GM18868 (cell line): ENCODE data around the gene DLGAP4.

Source experiments
- ATAC-seq: cut with Tn5 transposase; IDR thresholded peaks from one replicate; pipeline ENCODE4 v1.9.1; 2021; ENCODE audit warnings: mild to moderate bottlenecking, moderate library complexity; ENCODE audit not compliant: unreplicated experiment

Gene DLGAP4

DNA sequence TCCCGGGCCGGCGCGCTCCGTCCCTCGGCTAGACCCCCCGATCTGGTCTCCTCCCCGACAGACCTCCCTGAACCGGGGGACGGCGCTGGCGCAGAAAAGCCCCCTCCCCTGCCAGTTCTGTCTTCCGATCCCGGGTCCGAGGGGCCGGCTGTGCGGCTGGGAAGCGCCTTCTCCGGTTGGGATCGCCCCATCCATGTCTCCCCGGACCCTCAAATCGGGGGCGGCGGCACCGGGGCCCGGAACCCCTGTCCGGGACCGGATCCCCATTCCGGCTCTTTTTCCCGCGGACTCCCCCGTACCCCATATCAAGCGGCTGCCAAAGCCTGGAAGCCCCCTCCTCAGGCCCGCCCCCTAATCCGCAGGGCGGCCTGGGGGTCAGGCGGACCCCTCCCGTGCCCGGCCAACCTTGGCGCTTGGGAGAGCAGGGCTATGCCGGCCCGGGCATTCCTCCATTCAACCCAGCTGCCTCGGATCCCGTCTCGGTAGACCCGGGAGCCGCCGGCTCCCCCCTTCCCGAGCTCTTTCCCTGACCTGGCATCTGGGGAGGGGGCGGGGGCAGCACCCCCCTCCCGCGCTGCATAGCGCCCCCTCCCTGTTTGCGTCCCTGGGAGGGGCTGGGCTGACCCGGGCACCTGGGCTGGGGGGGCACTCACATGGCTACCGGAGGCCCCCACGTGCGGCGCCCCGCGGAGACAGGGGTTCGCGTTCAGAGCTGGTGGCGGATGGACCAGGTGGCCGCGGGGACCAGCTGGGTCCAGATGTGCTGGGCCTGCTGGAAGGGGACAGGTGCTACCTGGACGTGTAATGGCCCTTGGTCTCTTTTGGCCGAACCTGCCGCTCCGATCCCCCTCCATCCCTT is 643 bp downstream of the DLGAP4 start:
- no peak for ATAC-seq

DNA sequence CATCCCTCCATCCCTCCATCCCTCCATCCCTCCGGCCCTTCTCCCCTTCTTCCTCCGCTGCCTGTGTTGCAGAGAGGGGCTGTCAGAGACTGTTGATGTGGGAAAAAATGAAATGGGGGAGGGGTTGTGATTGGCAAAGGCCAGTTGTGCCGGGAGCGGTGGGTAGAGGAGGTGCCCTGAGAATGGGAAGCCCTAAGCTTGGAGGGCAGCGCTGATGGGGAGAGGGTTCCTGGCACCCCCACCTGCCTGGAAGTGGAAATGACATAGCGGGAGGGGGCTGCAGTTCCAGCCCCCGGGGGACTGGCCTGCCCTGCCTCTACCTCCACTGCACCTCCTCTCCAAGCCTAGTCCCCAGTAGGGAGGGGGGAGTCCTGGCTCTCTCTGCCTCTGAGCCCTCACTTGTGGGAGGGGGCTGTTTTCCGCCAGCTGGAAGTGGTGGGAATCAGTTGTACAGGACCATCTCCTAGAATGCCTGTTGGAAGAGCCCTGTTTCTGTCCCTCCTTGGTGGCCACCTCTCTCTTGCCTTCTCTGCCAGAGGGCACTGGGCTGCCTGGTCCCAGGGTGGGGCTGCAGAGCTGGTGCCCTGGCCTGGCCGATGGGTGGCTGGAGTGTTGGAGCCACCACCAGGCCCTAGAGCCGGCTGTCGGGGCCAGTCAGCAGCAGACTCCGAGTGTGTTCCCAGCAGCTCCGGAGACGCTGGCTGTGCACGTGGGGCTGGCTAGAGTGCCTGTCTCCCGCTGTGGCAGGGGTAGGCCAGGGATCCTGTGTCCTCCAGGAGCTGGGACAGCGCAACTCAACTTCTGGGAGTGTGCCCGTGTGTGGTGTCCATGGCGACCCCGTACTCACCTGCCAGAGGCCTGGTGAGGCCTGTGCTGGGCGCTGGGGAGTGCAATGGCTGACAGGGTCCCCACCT is 1.5 kb downstream of the DLGAP4 start:
- ATAC-seq = no peak

DNA sequence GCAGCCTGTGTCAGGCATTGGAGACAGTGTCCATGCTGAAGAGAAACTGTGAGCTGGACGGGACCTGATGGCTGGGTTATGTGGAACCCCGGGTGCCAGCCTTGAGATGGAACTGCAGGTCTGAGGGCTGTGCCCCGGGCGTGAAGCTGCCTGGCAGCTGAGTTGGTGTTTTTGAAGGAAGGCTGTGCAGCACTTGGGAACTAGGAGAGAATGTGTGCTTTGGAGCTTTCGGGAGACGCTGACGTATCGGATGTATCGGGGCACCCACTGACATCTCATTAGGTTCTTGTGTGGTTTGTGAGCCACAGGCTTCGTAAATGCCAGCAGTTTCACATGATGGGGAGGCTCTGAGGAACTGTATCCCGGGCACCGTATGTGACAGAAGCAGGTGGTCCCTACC is 2.2 kb downstream of the DLGAP4 start:
- no peak for ATAC-seq

DNA sequence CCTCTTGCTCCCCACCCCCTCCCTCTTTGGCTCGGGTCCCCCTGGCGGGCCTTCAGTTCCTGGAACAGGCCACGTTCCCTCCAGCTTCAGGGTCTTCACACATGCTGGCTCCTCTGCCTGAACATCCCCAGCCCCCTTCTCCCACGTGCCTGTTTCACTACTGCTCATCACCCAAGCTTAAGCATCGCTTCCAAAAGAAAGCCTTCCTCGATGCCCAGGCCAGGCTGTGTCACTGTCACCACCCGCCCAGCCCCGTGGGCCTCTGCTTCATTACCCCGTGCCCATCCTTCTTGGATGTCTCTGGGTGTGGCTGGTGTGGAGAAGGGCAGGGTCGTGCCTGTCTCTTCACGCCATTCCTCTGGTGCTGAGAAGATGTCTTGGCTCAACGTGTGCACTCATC is 2.8 kb downstream of the DLGAP4 start:
- ATAC-seq = no peak

DNA sequence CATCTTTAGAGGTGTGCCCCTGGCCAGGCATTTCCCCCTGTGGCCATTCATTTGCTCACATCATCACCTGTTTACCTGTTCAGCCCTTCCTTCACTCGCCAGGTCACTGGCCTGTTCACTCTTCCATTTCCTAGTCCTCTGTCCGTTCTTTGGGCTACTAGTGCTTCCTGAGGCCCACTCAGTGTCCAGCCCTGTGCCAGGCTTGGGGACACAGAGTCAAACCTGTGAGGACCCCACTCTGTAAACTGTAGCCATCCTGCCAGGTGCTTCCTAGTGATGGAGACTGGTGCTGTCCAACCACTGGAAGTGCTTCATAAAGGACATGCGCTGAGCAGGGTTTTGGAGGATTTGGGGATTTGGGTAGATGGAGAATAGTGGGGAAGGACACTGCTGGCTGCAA is 3.5 kb downstream of the DLGAP4 start:
- ATAC-seq = no peak

DNA sequence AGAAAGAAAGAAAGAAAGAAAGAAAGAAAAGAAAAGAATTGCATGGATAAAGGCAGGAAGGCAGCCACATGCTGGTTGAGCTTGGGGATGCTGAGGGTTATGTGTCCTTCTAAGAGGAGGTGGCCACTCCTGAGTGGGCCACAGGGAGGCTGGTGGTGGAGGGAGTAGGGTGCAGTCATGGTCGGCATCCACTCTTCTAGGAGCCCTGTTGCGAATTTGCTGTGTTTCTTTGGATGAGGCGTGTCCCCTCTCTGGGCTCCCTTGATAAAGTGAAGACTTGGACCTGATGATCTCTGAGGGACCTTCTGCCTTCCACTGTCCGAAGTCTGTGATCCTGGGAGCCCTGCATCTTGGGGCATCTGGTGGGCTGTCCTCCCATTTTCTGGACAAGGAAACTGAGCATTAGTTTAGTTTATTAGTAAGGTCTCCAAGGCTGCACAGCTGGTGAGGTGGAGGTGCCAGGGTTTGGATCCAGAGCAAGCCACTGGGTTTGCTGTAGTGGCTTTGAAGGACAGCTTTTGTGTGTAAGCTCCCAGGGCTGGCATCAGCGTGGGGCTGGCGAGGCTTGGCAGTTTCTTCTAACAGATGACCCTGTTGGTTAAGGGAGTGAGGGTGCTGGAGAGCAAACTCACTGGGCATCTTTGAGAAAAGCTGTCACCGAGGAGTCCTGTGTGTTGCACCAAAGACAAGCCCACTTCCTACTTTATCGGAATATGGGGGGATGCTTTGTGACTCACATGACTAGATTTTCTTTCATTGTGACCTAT is 4.3 kb downstream of the DLGAP4 start:
- no peak for ATAC-seq

DNA sequence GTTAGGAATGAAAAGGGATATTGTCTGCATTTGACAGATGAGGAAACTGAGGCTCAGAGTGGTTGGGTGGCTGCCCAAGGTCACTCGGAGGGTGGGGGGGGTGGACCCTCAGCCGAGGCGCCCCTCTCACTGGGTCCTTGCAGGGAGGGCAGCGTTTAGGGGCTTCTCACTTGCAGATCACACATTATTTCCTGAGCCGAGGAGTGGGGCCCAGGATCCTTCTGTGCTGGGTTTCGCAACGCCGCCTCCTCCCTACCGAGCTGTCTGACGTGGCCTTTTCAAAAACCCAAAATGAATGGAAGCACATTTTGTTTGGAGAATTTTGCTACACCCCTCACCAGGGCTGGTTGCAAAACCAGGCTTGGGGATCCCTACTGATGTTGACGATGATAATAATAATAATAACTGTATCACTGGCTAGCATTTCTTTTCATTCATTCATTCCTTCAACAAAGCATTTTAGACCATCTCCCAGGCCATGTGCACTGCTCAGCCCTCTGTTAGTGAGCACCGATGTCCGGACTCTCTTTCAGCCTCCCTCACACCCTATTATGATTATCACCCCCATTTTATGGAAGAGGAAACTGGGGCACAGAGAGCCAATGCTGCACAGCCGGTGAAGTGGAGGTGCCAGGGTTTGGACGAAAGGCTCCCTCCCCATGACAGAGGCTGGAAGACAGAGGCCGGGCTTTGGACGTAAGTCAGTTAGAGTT is 5.2 kb downstream of the DLGAP4 start:
- ATAC-seq = no peak

DNA sequence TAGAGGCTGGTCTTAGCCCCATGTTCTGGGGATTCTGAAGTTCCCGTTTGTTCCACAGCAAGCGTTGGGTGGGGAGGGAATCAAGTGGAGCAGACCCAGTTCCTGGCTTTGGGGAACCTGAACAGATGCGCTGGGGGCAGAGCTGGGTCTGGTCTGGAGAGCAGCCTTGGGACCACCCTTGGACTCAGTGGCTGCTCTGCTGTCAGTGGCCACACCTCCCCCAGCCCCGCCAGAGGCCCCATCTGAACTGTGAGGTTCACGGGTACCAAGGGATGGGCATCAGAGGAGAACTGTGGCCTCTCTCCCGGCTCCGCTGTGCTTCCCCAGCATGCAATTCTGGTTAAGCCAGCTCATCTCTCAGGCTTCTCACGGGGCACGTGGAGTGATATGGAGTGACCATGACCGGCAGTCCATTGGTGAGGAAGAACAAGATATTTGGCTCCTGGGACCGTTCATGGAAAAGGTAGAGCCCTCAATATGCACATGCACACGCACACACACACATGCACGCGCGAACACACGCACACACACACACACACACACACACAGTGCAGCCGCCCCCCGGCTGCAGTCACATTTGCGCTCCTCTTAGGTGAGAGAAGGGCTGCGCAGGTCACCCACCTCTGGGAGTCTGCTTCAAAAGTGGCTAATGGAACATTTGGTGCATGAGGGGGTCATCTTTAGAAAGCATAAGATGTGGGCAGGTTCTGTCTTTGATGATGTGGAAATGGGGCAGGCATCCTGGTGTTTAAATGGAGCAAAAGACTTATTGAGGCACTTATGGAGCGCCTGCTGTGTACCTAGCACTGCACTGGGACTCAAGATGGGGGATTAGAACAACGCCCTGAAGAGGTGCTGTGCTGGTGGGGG is 6.0 kb downstream of the DLGAP4 start:
- no peak for ATAC-seq

DNA sequence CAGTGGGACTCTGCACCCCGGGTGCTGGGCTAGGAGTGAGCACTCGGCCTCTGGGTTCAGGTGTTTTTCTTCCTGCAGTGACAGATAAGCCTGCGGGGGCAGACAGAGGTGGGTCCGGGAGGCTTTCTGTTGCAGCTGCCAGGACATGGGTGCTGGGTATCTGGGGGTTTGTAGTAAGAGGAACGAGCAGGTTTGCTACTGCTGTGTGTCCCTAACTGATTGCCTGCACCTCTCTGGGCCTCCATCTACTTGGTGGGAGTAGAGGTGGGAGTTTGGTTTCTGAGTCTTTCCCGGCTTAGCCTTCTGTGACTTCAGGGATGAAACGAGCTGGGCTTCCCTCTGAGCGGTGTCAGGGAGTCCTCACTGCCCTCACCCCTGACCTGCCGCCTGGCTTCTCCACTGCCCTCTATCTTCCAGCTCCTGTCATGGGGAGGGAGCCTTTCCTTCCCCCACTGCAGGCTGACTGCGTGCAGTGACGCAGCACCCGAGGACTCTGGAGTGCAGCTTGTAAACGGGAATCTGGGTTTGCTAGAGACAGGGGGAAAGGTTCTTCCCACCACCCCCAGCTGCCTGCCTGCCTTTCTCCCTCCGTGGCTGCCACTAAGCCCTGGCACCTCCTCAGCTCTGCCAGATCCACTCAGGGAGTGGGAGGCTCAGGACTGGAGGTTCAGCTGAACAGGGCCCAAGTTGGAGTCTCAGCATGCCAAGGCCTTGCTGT is 6.7 kb downstream of the DLGAP4 start:
- no peak for ATAC-seq

DNA sequence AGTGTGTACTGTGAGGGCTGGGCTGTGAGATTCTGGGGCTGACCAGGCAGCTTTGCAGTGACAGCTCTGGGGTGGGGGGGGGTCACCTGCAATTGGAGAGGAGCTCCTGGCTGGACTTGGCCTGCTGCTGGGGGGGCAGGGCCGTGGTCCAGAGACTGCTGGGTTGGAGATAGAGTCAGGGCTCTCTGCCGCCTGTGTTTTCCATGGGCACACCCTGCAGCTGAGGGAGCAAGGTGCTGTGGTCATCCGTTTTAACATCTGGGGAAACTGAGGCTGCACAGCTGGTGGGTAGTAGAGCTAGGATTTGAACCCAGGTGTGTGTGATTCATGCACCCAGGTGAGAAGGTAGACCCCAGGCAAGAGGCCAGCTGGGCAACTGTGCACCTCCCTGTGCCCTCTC is 7.3 kb downstream of the DLGAP4 start:
- ATAC-seq = no peak

DNA sequence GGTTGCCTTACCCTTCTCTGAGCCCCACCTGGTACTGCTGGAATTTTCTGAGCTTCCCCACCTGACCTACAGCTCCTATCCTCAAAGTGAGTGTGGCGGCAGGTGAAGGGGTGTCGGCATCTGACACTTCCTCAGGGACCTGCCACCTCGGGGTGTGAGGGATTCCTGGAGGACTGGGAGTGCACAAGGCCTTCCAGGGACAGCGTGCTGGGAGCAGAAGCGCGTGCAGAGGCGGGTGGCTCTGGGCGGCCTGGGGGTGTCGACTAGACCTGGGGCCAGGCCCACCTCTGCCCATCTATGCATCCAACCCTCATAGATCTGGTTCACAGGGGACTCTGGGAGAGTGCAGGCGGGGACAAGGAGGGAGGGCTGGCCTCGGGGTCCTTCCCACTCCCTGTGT is 7.8 kb downstream of the DLGAP4 start:
- no peak for ATAC-seq

DNA sequence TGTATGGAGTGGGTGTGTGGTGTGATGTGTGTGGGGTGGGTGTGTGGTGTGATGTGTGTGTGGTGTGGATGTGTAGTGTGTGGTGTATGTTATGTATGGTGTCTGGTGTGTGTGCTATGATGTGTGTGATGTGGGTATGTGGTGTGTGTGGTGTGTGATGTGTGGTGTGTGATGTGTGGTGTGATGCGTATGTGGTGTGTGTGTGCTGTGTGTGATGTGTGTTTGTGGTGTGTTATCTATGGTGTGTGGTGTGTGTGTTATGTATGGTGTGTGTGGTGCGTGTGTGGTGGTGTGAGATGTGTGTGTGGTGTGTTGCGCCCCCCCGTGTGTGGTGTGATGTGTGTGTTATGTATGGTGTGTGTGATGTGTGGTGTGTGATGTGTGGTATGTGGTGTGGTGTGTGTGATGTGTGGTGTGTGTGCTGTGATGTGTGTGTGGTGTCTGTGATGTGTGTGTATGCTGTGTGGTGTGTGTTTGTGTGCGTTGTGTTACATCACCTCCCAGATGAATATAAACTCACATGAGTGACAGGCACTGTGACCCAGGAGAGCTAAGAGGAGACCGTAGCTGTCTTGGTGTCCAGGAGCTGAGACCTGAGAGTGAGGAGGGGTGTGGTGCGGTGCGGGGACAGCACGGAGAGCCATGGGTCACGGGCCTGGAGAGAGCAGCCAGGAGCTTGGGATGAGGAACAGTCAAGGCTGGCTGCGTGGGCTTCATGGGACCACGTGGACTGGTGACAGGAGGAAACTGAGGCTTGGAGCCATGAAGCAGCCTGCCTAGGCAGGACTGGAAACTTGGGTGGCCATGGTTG is 8.8 kb downstream of the DLGAP4 start:
- no peak for ATAC-seq

DNA sequence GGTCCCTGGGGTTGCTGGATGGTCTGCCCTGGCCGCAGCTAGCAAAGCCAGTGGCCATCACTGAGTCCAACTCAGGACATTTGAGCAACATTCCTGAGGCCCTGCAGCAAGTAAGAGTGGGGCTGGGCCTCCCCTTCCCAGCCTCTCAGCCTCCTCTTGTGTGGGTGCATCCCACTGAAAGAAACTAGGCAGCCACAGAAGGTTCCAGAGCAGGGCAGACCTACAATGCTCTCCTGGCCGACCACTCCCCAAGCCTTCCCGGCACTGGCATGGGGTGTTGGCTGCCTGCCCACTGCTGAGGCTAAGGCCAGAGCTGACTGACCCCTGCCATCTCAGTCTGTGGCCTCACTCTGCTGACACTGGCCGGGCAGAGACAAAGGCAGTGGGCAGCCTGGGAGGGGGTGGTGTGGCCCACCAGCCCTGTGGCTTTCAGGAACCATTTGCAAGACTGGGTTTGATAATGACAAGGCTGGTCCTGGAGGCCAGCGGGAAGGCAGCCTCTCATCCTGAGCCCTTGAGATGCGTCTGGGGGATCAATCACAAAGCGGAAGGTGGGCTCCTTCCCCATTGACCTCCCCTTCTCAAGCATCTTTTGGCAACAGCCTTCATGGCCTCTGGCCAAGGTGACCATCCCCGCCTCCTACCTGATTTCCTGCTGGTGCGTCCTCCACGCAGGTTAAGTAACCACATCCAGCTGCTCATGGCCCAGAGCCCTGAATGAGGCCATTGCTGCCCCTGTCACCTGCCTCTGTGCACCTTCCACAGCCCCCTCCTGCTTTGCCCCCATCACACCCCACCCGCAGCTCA is 9.6 kb downstream of the DLGAP4 start:
- ATAC-seq = no peak

DNA sequence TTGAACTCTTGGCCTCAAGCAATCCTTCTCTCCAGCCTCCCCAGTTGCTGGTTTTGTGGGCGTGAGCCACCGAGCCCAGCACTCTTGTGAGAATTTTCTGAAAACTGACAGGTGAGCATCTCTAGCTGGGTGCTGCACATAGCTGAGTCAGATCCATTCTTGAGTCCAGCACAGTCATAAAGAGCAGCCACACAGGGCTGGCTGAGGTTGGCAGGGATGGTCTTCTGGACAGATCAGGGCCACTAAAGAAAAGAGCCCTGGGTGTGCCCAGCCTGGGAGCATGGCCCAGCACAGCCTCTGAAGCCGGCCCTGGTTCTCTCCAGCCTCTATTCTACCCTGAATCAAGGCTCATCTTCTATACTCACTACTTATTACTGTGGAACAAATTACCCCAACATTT is 11.5 kb downstream of the DLGAP4 start:
- ATAC-seq = no peak

DNA sequence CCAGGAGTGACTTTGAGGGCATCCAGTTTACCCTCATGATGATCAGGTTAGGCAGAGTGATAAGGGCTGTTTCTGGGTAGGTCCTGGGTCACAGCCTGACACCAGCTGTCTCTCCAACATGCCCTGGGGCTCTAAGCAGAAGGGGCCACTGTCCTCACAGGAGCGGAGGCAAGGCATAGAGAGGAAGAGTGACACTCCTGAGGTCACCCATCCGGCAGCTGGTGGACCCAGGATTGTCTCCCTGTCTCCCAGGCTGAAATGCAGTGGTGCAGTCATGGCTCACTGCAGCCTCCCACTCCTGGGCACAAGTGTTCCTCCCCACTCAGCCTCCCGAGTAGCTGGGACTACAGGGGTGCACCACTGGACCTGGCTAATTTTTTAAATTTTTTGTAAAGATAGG is 12.0 kb downstream of the DLGAP4 start:
- ATAC-seq = no peak

DNA sequence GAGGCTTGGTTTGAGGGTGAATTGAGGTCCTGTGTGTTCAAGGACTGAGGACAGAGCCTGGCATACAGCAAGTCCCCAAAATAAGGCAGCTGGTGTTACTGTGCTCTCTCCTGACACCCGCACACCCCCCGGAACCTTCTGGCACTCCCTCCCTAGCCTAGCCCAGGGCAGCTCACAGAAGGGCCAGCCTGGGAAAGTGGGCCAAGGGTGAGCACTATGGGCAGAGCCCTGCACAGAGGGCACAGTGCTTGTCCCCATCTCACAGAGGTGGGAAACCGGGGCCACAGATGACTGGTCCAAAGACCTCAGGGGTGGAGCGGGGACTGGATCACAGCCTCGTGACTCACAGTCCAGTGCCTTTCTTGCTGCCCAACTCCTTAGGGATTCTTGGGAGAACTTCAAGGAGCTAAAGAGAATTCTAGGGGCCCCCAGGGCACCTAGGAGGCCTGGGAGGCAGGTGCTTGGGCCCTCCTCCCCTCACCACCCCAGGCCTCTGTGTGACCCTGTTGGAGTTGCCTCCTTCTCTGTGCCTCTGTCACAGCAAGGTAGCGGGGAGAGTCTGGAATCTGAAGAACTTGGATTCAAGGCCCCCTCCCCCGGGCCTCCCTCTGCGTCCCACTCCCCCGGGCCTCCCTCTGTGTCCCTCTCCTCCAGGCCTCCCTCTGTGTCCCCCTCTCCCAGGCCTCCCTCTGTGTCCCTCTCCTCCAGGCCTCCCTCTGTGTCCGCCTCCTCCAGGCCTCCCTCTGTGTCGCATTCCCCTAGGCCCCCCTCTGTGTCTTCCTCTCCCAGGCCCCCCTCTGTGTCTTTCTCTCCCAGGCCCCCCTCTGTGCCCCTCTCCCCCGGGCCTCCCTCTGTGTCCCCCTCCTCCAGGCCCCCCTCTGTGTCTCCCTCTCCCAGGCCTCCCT is 13.5 kb downstream of the DLGAP4 start:
- ATAC-seq = no peak
